HepG2 (cell line): ENCODE data around the gene DNAJC15.

Experiments
- TCF12 ChIP-seq, 2 experiments: fragments of 450-650 bp in 1 of 2; sonication (generic) in 1 of 2; formaldehyde crosslinking in 1 of 2; IDR thresholded peaks; 2 replicates each; pipeline versions ENCODE4 v1.6.1 to v1.8.0; 2017 to 2022; ENCODE audit warnings: antibody characterized with exemption in 1 of 2, mild to moderate bottlenecking in 1 of 2, missing genetic modification reagents in 1 of 2, moderate library complexity in 1 of 2
- TF ChIP-seq, protein P1 (sequence below): sonication (generic); formaldehyde crosslinking; IDR thresholded peaks from 2 replicates; pipeline ENCODE4 v1.4.0; 2020; ENCODE audit warnings: missing genetic modification reagents
- TF ChIP-seq, protein P2 (sequence below): sonication (generic); formaldehyde crosslinking; IDR thresholded peaks from 2 replicates; pipeline ENCODE4 v1.5.0; 2020; ENCODE audit warnings: mild to moderate bottlenecking, missing genetic modification reagents, moderate library complexity

DNA sequence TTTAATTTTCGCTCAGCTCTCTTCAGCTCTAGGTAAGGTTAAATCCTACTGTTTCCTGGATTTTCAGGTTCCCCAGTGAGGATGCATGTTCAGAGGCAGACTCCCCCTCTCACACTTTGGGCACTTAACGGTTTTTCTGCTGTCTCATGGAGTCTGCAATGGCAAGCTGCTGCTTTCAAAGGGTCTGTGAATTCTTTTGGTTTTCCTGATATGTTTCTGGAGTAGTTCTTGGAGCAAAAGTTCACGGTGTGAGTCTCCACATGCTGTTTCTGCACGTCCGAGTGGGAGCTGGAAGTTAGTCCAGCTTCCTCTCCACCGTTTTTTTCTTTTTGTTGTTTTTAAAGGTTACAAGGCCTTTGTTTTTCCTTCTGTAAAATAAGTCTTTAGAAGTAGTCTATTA is 35.4 kb downstream of the DNAJC15 start:
- no peak for TF ChIP-seq TCF12 (IDR thresholded peaks at IDR 0.05)
- no peak for TF ChIP-seq TCF12 (CRISPR knock-in tag; IDR thresholded peaks at IDR 0.05)
- TF ChIP-seq, protein P1, sequence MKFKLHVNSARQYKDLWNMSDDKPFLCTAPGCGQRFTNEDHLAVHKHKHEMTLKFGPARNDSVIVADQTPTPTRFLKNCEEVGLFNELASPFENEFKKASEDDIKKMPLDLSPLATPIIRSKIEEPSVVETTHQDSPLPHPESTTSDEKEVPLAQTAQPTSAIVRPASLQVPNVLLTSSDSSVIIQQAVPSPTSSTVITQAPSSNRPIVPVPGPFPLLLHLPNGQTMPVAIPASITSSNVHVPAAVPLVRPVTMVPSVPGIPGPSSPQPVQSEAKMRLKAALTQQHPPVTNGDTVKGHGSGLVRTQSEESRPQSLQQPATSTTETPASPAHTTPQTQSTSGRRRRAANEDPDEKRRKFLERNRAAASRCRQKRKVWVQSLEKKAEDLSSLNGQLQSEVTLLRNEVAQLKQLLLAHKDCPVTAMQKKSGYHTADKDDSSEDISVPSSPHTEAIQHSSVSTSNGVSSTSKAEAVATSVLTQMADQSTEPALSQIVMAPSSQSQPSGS: no peak
- TF ChIP-seq, protein P2, sequence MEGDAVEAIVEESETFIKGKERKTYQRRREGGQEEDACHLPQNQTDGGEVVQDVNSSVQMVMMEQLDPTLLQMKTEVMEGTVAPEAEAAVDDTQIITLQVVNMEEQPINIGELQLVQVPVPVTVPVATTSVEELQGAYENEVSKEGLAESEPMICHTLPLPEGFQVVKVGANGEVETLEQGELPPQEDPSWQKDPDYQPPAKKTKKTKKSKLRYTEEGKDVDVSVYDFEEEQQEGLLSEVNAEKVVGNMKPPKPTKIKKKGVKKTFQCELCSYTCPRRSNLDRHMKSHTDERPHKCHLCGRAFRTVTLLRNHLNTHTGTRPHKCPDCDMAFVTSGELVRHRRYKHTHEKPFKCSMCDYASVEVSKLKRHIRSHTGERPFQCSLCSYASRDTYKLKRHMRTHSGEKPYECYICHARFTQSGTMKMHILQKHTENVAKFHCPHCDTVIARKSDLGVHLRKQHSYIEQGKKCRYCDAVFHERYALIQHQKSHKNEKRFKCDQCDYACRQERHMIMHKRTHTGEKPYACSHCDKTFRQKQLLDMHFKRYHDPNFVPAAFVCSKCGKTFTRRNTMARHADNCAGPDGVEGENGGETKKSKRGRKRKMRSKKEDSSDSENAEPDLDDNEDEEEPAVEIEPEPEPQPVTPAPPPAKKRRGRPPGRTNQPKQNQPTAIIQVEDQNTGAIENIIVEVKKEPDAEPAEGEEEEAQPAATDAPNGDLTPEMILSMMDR (CRISPR knock-in tag): no peak
